Motor neuron (in vitro differentiated cells): ENCODE results near the gene WFDC5. TPM values are rescaled to one million over a fixed set of nuclear protein-coding genes. Genes with fewer than 3 reads are reported as not detected.

Experiments
- ATAC-seq, 8 experiments: fragments of 200-7000 bp; cut with Tn5 transposase; replicated peaks in 6 of 8; 2 replicates each; pipeline ENCODE4 v1.8.0; 2021; ENCODE audit warnings: mild to moderate bottlenecking in 8 of 8, moderate library complexity in 8 of 8
- H3K27ac ChIP-seq, 2 donors: fragments of 250-450 bp; sonication (Bioruptor Pico); 2 replicates each; pipeline ENCODE4 v1.9.0; 2021; ENCODE audit warnings: antibody characterized with exemption in 2 of 2, mild to moderate bottlenecking in 2 of 2, moderate library complexity in 1 of 2
- H3K4me1 ChIP-seq, 2 donors: fragments of 250-450 bp; sonication (Bioruptor Pico); replicated peaks in 1 of 2; 2 replicates each; pipeline ENCODE4 v1.6.1; 2021; ENCODE audit warnings: antibody characterized with exemption in 2 of 2, mild to moderate bottlenecking in 2 of 2, moderate library complexity in 1 of 2
- H3K4me3 ChIP-seq, 5 donors: fragments of 250-450 bp; sonication (Bioruptor Pico); 2 replicates each; pipeline ENCODE4 v1.9.0; 2021; ENCODE audit warnings: antibody characterized with exemption in 5 of 5, mild to moderate bottlenecking in 5 of 5, moderate library complexity in 4 of 5
- WGBS, 10 experiments: fragments of 450-650 bp; shearing (Covaris generic); methylation state at CpG; one replicate each; pipeline ENCODE4 v1.0.0; 2022; 5-methylcytosine and 5-hydroxymethylcytosine counted together
- in situ Hi-C, 9 experiments: fragments of 400-800 bp; cut with MboI; loops; one replicate each; pipeline ENCODE4 v1.15.0; 2021; ENCODE audit warnings: low sequenced_read_pairs in 9 of 9, low pct_unique_long_range_greater_than_20kb in 2 of 9; ENCODE audit not compliant: unreplicated experiment in 9 of 9
- total RNA-seq, 8 experiments: library from RNA; unstranded; fragments of 300-600 nt; gene quantifications; 2 replicates each; pipeline versions ENCODE4 v1.2.3 to v1.2.4, GENCODE V29; 2022

The WFDC5 gene
- total RNA-seq, 8 experiments from 2014 or later = 0.29 to 0.66 (median 0.36) TPM; not detected in 4

DNA sequence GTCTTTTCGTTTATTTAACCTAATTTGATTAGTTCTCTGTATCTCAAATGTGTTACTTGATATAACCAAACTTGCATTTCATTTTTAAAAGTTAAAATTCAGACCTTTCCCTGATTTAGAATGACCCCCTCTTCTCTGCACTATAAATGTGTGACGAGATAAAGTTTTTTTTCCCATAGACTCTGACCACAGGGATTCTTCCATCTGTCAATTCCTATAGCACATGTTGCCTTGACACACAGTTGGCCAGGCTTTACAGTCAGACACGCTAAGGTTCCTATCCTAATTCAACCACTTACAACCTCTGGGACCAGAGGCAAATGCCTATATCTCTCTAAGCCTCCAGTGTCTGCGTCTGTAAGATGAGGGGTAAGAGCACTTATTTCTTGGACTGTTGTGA is 54.7 kb downstream of the WFDC5 start:
- peaks cover 0 to 7% of the 10 kb centered on the region in 2 donors for H3K4me1 ChIP-seq
- in situ Hi-C loops = no loop called here
- WGBS, 10 experiments = 57 to 100% (median 93%) methylated on average over 1 to 4 of the region's 4 CpGs; no CpG with 5 or more reads in 1 of the 10 experiments
- no peak overlapping the region for H3K4me3 ChIP-seq
- no peak overlapping the region for H3K27ac ChIP-seq
- ATAC-seq = no peak

Other genes with a start within 250 kb of the WFDC5 start
- gene YWHAB, start 229.5 kb downstream of the WFDC5 start, total RNA-seq = 100 to 1,000 TPM in 5 of 8 experiments, 10 to 100 TPM in 3; 95.7 to 193 (median 114) TPM
- gene PABPC1L, start 205.1 kb downstream of the WFDC5 start, total RNA-seq = 10 to 100 TPM in 5 of 8 experiments, 1 to 10 TPM in 3; 4.4 to 97.9 (median 12.8) TPM
- 10 to 100 TPM; 14.6 to 80.9 (median 23.6) TPM for gene TOMM34, start 154.8 kb downstream of the WFDC5 start, total RNA-seq
- 10 to 100 TPM; 12.6 to 38.0 (median 21.0) TPM for gene STK4, start 148.7 kb downstream of the WFDC5 start, total RNA-seq
- under 1 TPM; 0.15 to 0.85 (median 0.34) TPM for gene KCNS1, start 14.0 kb downstream of the WFDC5 start, total RNA-seq
- gene WFDC12, start 9.3 kb upstream of the WFDC5 start, total RNA-seq = not detected
- 100 to 1,000 TPM in 1 of 8 experiments, 10 to 100 TPM in 1, not detected in 6; 46.2 to 312 TPM for gene PI3, start 59.7 kb upstream of the WFDC5 start, total RNA-seq
- under 1 TPM in 1 of 8 experiments, not detected in 7; 0.05 TPM for gene SEMG1, start 91.9 kb upstream of the WFDC5 start, total RNA-seq
- under 1 TPM in 4 of 8 experiments, not detected in 4; 0.05 to 0.20 (median 0.11) TPM for gene SEMG2, start 106.2 kb upstream of the WFDC5 start, total RNA-seq
- gene SLPI, start 139.4 kb upstream of the WFDC5 start, total RNA-seq = 1,000 to 10,000 TPM in 1 of 8 experiments, 10 to 100 TPM in 1, 1 to 10 TPM in 1, under 1 TPM in 1, not detected in 4; 0.57 to 2,950 (median 22.8) TPM
- under 1 TPM in 1 of 8 experiments, not detected in 7; 0.62 TPM for gene RBPJL, start 191.7 kb upstream of the WFDC5 start, total RNA-seq
- gene MATN4, start 193.1 kb upstream of the WFDC5 start, total RNA-seq = under 1 TPM in 4 of 8 experiments, not detected in 4; 0.08 to 0.31 (median 0.20) TPM
- 10 to 100 TPM in 4 of 8 experiments, 1 to 10 TPM in 4; 1.6 to 94.9 (median 13.3) TPM for gene SDC4, start 233.2 kb upstream of the WFDC5 start, total RNA-seq
- 10 to 100 TPM; 17.3 to 49.8 (median 21.9) TPM for gene SYS1, start 248.0 kb upstream of the WFDC5 start, total RNA-seq